OCI-LY3 (cell line): ENCODE data around the gene CDH4.

Experiments used
- H2AFZ ChIP-seq: fragments of 200-600, 300-600 bp; shearing (Covaris generic); 2 replicates; pipeline ENCODE4 v1.6.0; 2014; ENCODE audit warnings: antibody characterized with exemption, low read depth, low read length
- H3K27ac ChIP-seq: fragments of 200-600, 300-600 bp; sonication (generic); 2 replicates; pipeline ENCODE4 v1.5.1; 2014; ENCODE audit warnings: mild to moderate bottlenecking, low read length, moderate library complexity, mixed read lengths
- H3K27me3 ChIP-seq: fragments of 200-600, 300-600 bp; sonication (generic); 2 replicates; pipeline ENCODE4 v1.6.1; 2014; ENCODE audit warnings: low read depth, low read length, mixed read lengths
- H3K36me3 ChIP-seq: fragments of 200-600, 300-600 bp; sonication (generic); replicated peaks from 2 replicates; pipeline ENCODE3; 2014; ENCODE audit warnings: low read depth, low read length, mixed read lengths
- H3K4me1 ChIP-seq: fragments of 300-600, 200-600 bp; sonication (generic); 2 replicates; pipeline ENCODE4 v1.6.1; 2014; ENCODE audit warnings: low read length, mixed read lengths
- H3K4me2 ChIP-seq: fragments of 200-600, 300-600 bp; sonication (generic); 2 replicates; pipeline ENCODE4 v1.6.1; 2014; ENCODE audit warnings: low read length, mixed read lengths
- H3K4me3 ChIP-seq: fragments of 300-600, 200-600 bp; sonication (generic); 2 replicates; pipeline ENCODE4 v1.5.1; 2014; ENCODE audit warnings: antibody characterized with exemption, mild to moderate bottlenecking, low read length, moderate library complexity
- H3K79me2 ChIP-seq: fragments of 300-600, 200-600 bp; shearing (Covaris generic); 2 replicates; pipeline ENCODE4 v1.6.1; 2014; ENCODE audit warnings: mild to moderate bottlenecking, low read length, mixed read lengths
- H3K9ac ChIP-seq: fragments of 300-600, 200-600 bp; shearing (Covaris generic); 2 replicates; pipeline ENCODE4 v1.6.0; 2014; ENCODE audit warnings: mild to moderate bottlenecking, low read length, moderate library complexity
- H3K9me3 ChIP-seq: fragments of 200-600, 300-600 bp; shearing (Covaris generic); 2 replicates; pipeline ENCODE4 v1.6.1; 2014; ENCODE audit warnings: low read length, mixed read lengths; ENCODE audit not compliant: insufficient read depth
- H4K20me1 ChIP-seq: fragments of 200-600, 300-600 bp; sonication (generic); 2 replicates; pipeline ENCODE4 v1.6.1; 2016; ENCODE audit warnings: low read length, mixed read lengths; ENCODE audit not compliant: insufficient read depth
- CTCF ChIP-seq: fragments of 200-600, 300-600 bp; sonication (generic); IDR thresholded peaks from 2 replicates; pipeline ENCODE4 v1.5.1; 2014; ENCODE audit warnings: antibody characterized with exemption, low read length, low read depth
- EZH2phosphoT487 ChIP-seq: fragments of 200-600 bp; shearing (Covaris generic); IDR thresholded peaks from 2 replicates; pipeline ENCODE4 v1.6.1; 2018; ENCODE audit warnings: antibody characterized with exemption, mixed run types, low read depth

Gene CDH4

DNA sequence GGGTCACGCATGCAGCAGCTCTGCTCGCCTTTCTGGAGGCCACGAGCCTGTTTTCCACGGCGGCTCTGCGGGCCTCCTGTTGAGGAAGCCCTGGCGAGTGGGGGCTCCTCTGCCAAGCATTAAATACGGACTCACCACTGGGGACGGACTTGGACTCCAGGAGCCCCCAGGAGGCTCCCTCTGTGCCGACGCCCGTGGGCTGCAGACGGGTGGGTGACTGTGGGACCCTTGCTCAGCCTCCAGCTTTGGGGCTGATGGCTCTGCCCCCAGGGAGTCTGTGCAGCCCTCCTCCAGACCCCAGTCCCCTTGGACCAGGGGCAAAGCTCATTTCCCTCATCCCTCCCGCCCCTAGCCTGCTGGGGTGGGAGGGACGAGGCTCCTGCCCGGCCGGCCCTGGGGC, 577.5 kb downstream of the CDH4 start:
- no peaks in the 10 kb centered on the region for H3K36me3 ChIP-seq
- no peaks in the 10 kb centered on the region for H3K79me2 ChIP-seq
- no peaks in the 10 kb centered on the region for H4K20me1 ChIP-seq
- H3K9ac ChIP-seq, result no peak overlapping the region
- no peak overlapping the region for H2AFZ ChIP-seq
- TF ChIP-seq EZH2phosphoT487, result no peak
- TF ChIP-seq CTCF, result no peak
- H3K9me3 ChIP-seq, result no peaks in the 10 kb centered on the region
- no peak overlapping the region for H3K27ac ChIP-seq
- H3K4me1 ChIP-seq, result no peaks in the 10 kb centered on the region
- H3K4me2 ChIP-seq, result no peak overlapping the region
- no peak overlapping the region for H3K4me3 ChIP-seq
- H3K27me3 ChIP-seq, result peaks cover 20% of the 10 kb centered on the region; the same call in 1 of the 2 replicates

DNA sequence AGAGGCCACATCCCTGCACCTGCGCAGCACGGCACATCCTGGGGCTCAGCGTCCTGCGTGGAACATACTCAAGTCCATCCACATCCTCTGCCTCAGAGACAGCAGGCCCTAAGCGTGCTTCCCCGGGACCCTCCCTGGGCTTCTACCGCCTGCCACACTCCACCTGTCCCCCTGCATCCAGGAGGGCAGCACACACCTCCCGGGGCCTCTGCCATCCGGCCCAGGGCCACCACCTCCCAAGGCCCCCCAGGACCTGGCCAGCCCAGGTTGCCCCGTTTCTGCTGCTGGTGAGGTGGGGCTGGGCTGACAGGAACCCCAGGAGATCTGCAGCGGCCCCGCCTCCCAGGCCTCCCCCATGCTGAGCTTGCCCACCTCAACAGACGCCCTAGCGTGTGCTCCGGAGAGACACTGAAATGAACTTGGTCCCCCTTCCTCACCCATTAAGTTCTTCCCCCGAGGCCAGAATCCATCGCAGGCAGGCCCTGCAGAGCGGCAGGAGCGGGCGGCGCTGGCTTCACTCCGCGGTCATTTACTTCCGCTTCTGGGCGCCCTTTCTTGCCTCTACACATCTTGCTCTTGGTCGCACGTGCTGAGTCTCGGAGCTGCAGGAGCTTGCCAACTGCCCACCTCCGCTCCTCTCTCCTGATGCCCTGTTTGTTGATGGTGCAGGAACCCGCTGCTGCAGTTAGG, 578.3 kb downstream of the CDH4 start:
- H3K4me3 ChIP-seq, result no peak overlapping the region
- TF ChIP-seq EZH2phosphoT487, result no peak
- TF ChIP-seq CTCF, result no peak
- H3K4me1 ChIP-seq, result no peaks in the 10 kb centered on the region
- no peaks in the 10 kb centered on the region for H3K36me3 ChIP-seq
- no peak overlapping the region for H3K9ac ChIP-seq
- no peak overlapping the region for H3K4me2 ChIP-seq
- no peak overlapping the region for H2AFZ ChIP-seq
- no peaks in the 10 kb centered on the region for H4K20me1 ChIP-seq
- no peaks in the 10 kb centered on the region for H3K79me2 ChIP-seq
- H3K9me3 ChIP-seq, result no peaks in the 10 kb centered on the region
- H3K27me3 ChIP-seq, result peaks cover 20% of the 10 kb centered on the region; the same call in 1 of the 2 replicates
- H3K27ac ChIP-seq, result no peak overlapping the region

DNA sequence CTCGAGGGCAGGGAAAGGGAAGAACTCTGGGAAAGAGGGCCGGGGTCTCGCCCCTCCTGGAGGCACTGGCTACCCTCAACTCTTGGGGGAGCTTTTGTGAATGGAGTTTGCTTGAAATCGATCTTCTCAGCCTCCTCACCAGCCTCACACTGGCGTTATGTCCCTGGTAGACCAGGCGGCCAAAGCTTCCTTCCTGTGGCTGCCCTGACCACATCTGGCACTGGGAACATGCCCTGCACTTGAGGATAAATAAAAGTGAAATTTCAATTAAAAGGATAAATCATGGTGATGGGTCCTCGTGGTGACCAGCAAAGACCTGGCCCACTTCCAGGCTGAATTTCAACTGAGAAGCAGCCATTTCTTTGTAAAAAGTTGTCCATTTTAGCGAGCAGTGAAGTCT, 578.9 kb downstream of the CDH4 start:
- H3K9ac ChIP-seq, result no peak overlapping the region
- no peaks in the 10 kb centered on the region for H3K9me3 ChIP-seq
- H3K4me2 ChIP-seq, result no peak overlapping the region
- H3K4me3 ChIP-seq, result no peak overlapping the region
- no peaks in the 10 kb centered on the region for H3K79me2 ChIP-seq
- H2AFZ ChIP-seq, result no peak overlapping the region
- peaks cover 20% of the 10 kb centered on the region; the same call in 1 of the 2 replicates for H3K27me3 ChIP-seq
- no peak overlapping the region for H3K27ac ChIP-seq
- H3K4me1 ChIP-seq, result no peaks in the 10 kb centered on the region
- no peaks in the 10 kb centered on the region for H4K20me1 ChIP-seq
- no peaks in the 10 kb centered on the region for H3K36me3 ChIP-seq
- TF ChIP-seq EZH2phosphoT487 (no peak), CTCF (no peak)

- Histone ChIP-seq H3K27ac (no peak overlapping the region), H3K4me1 (no peaks in the 10 kb centered on the region), H3K4me3 (no peak overlapping the region), H2AFZ (no peak overlapping the region), H3K4me2 (no peak overlapping the region), H3K79me2 (no peaks in the 10 kb centered on the region), H3K9ac (no peak overlapping the region), H3K9me3 (no peaks in the 10 kb centered on the region), H4K20me1 (no peaks in the 10 kb centered on the region), H3K36me3 (no peaks in the 10 kb centered on the region), H3K27me3 (peaks cover 22% of the 10 kb centered on the region; the same call in 1 of the 2 replicates)
- no peak for TF ChIP-seq EZH2phosphoT487
- TF ChIP-seq CTCF, result no peak
Observed at GRCh38 chr20:61832181-61832580, 580.1 kb downstream of the CDH4 start.
